GM12878 (cell line): ENCODE measurements around the gene EGFR. TPM values are rescaled to one million over a fixed set of nuclear protein-coding genes. Genes with fewer than 3 reads are reported as not detected.

Source experiments
- ATAC-seq: fragments of 200-7000 bp; cut with Tn5 transposase; 3 replicates; pipeline ENCODE4 v1.9.1; 2020; ENCODE audit warnings: mild to moderate bottlenecking, moderate library complexity
- BruUV-seq: library from RNA; stranded (reverse); fragments of 400-500 nt; replicated peaks from 2 replicates; lab custom pipeline; 2021; lab: Mats Ljungman, UMichigan
- CTCF ChIA-PET: fragments of 300-600 bp; sonication (Branson Sonifier 250); formaldehyde crosslinking; extraction: SDS; loops from one replicate; lab custom pipeline; 2021; ENCODE audit warnings: inconsistent platforms; lab: Yijun Ruan, JAX
- POLR2A ChIA-PET: fragments of 350-600 bp; formaldehyde crosslinking; extraction: SDS; loops from one replicate; lab custom pipeline; 2021; ENCODE audit warnings: inconsistent platforms; lab: Charles Lee
- RAD21 ChIA-PET: fragments of 300-600 bp; sonication (Branson Sonifier 250); formaldehyde crosslinking; loops from one replicate; lab custom pipeline; 2023; ENCODE audit warnings: antibody characterized with exemption; ENCODE audit not compliant: unreplicated experiment; lab: Charles Lee
- SMC1A ChIA-PET: fragments of 300-600 bp; sonication (Branson Sonifier 250); formaldehyde crosslinking; loops from one replicate; lab custom pipeline; 2023; ENCODE audit not compliant: unreplicated experiment, uncharacterized antibody; lab: Charles Lee
- DNase-seq: peaks from one replicate; pipeline ENCODE4 v3.0.0-alpha.2; 2011; ENCODE audit warnings: low read depth, low spot score
- FAIRE-seq: peaks from 3 replicates; lab custom pipeline; 2011; peaks lifted over from hg19 to GRCh38; lab: Jason Lieb, UNC
- H2AFZ ChIP-seq: 2 replicates; pipeline ENCODE4 v1.6.0; 2011; ENCODE audit warnings: low read depth, low read length, control low read depth; ENCODE audit not compliant: control insufficient read depth
- H3K27ac ChIP-seq: 2 replicates; pipeline ENCODE4 v1.5.1; 2011; ENCODE audit warnings: control low read depth; ENCODE audit not compliant: control insufficient read depth, insufficient read depth
- H3K27me3 ChIP-seq, 2 experiments: replicated peaks in 1 of 2; 2 replicates each; pipeline versions ENCODE4 v1.6.0 to v1.6.1; 2011; ENCODE audit warnings: low read length in 1 of 2; ENCODE audit not compliant: control insufficient read depth in 2 of 2, insufficient read depth in 2 of 2
- H3K36me3 ChIP-seq, 2 experiments: 2 replicates each; pipeline ENCODE4 v1.5.1; 2011; ENCODE audit warnings: low read length in 1 of 2; ENCODE audit not compliant: control insufficient read depth in 2 of 2, insufficient read depth in 2 of 2
- H3K4me1 ChIP-seq: 2 replicates; pipeline ENCODE4 v1.6.1; 2011; ENCODE audit warnings: mild to moderate bottlenecking, low read length, moderate library complexity, mixed read lengths; ENCODE audit not compliant: control insufficient read depth, insufficient read depth
- H3K4me2 ChIP-seq: 2 replicates; pipeline ENCODE4 v1.6.0; 2011; ENCODE audit warnings: control low read depth; ENCODE audit not compliant: control insufficient read depth, insufficient read depth
- H3K4me3 ChIP-seq: fragments of 200-600 bp; sonication (generic); 2 replicates; pipeline ENCODE4 v1.5.1; 2016
- H3K79me2 ChIP-seq: 2 replicates; pipeline ENCODE4 v1.6.0; 2011; ENCODE audit warnings: low read length; ENCODE audit not compliant: control insufficient read depth, insufficient read depth
- H3K9ac ChIP-seq: 2 replicates; pipeline ENCODE4 v1.8.0; 2011; ENCODE audit warnings: low read length, control low read depth, mixed read lengths; ENCODE audit not compliant: control insufficient read depth, insufficient read depth
- H3K9me3 ChIP-seq: replicated peaks from 3 replicates; pipeline ENCODE4 v1.5.1; 2011; ENCODE audit warnings: mild to moderate bottlenecking, low read length; ENCODE audit not compliant: control insufficient read depth, insufficient read depth
- H4K20me1 ChIP-seq: 2 replicates; pipeline ENCODE4 v1.6.0; 2011; ENCODE audit not compliant: control insufficient read depth, insufficient read depth
- BRCA1 ChIP-seq: IDR thresholded peaks from 2 replicates; pipeline ENCODE4 v1.6.1; 2011; ENCODE audit warnings: low read depth, low read length, improper control_type of control experiment
- ELK1 ChIP-seq: IDR thresholded peaks from 2 replicates; pipeline ENCODE4 v1.6.1; 2012; ENCODE audit warnings: low read depth, low read length, improper control_type of control experiment
- FOXK2 ChIP-seq: fragments of 450-650 bp; IDR thresholded peaks from 2 replicates; pipeline ENCODE4 v1.6.1; 2017; ENCODE audit warnings: mild to moderate bottlenecking, moderate library complexity
- HDGF ChIP-seq: fragments of 450-650 bp; IDR thresholded peaks from 2 replicates; pipeline ENCODE4 v1.6.1; 2016; ENCODE audit warnings: antibody characterized with exemption
- IKZF2 ChIP-seq, 2 experiments: fragments of 450-650 bp; IDR thresholded peaks; 2 replicates each; pipeline ENCODE4 v1.6.1; 2017; ENCODE audit warnings: mild to moderate bottlenecking in 2 of 2, moderate library complexity in 2 of 2
- LARP7 ChIP-seq: fragments of 450-650 bp; IDR thresholded peaks from 2 replicates; pipeline ENCODE4 v1.6.1; 2017; ENCODE audit warnings: mild to moderate bottlenecking
- MYB ChIP-seq: fragments of 150-350 bp; IDR thresholded peaks from 2 replicates; pipeline ENCODE4 v1.6.1; 2014; ENCODE audit warnings: mild to moderate bottlenecking, low read depth, low read length, borderline replicate concordance
- NFYB ChIP-seq: IDR thresholded peaks from 2 replicates; pipeline ENCODE4 v1.6.1; 2011; ENCODE audit warnings: low read depth, mild to moderate bottlenecking, low read length, improper control_type of control experiment, moderate library complexity; ENCODE audit not compliant: insufficient read depth
- NRF1 ChIP-seq: conservative IDR thresholded peaks from 2 replicates; pipeline ENCODE4 v1.6.1; 2011; ENCODE audit warnings: mild to moderate bottlenecking, low read depth, low read length, improper control_type of control experiment
- RB1 ChIP-seq: fragments of 450-650 bp; formaldehyde crosslinking; IDR thresholded peaks from 2 replicates; pipeline ENCODE4 v1.6.1; 2017; ENCODE audit warnings: mild to moderate bottlenecking, borderline replicate concordance
- SIX5 ChIP-seq: IDR thresholded peaks from 2 replicates; pipeline ENCODE4 v1.6.1; 2011; ENCODE audit warnings: mild to moderate bottlenecking, low read depth, low read length, moderate library complexity; ENCODE audit not compliant: severe bottlenecking
- SPI1 ChIP-seq: IDR thresholded peaks from 2 replicates; pipeline ENCODE4 v1.6.1; 2011; ENCODE audit warnings: low read depth, mild to moderate bottlenecking, low read length, moderate library complexity, borderline replicate concordance; ENCODE audit not compliant: insufficient read depth
- TCF12 ChIP-seq: IDR thresholded peaks from 2 replicates; pipeline ENCODE4 v1.6.1; 2011; ENCODE audit warnings: low read depth, mild to moderate bottlenecking, low read length
- ZBED1 ChIP-seq: IDR thresholded peaks from 2 replicates; pipeline ENCODE4 v1.6.1; 2016; ENCODE audit warnings: borderline replicate concordance
- ZNF207 ChIP-seq: fragments of 450-650 bp; IDR thresholded peaks from 2 replicates; pipeline ENCODE4 v1.6.1; 2014; ENCODE audit warnings: antibody characterized with exemption, mild to moderate bottlenecking, borderline replicate concordance
- WGBS: methylation state at CpG from one replicate; pipeline ENCODE4 v1.1.6; 2016; ENCODE audit warnings: low lambda C conversion rate; ENCODE audit not compliant: insufficient replicate concordance, insufficient coverage; ENCODE audit errors: missing lambda C conversion rate; 5-methylcytosine and 5-hydroxymethylcytosine counted together
- in situ Hi-C: fragments of 300-500 bp; cut with MboI; formaldehyde crosslinking; loops from 9 replicates; pipeline ENCODE4 v1.14.3; 2018; ENCODE audit warnings: mixed read lengths
- intact Hi-C: fragments of 100-400 bp; cut with micrococcal nuclease; formaldehyde crosslinking; loops from one replicate; pipeline ENCODE4 v1.14.2; 2022; ENCODE audit not compliant: unreplicated experiment
- polyA plus RNA-seq, 11 experiments: library from polyadenylated mRNA; depleted of rRNA in 4 of 11; unstranded in 6 of 11; stranded (reverse) in 5 of 11; fragments of >200 nt; fragmentation: Nextera tagmentation in 4 of 11; fragmentation: Illumina TruSeq in 1 of 11; extraction: Ambion mirVana in 4 of 11; extraction: Trizol in 1 of 11; gene quantifications; 1 replicate in 1 of 11; 2 replicates in 10 of 11; pipeline versions ENCODE4 v1.2.1 to v1.2.3, GENCODE V29; 2011 to 2016; ENCODE audit warnings: inconsistent platforms in 2 of 11, missing spikeins in 2 of 11, low read depth in 1 of 11
- total RNA-seq, 4 experiments: library from RNA; depleted of rRNA in 3 of 4; stranded (reverse); fragments of >200 nt in 3 of 4; fragmentation: Illumina TruSeq in 1 of 4; extraction: Trizol in 1 of 4; gene quantifications; 2 replicates each; pipeline versions ENCODE4 v1.2.1 to v1.2.3, GENCODE V29; 2013 to 2021
- TF ChIP-seq, protein P1 (sequence below): fragments of 450-650 bp; IDR thresholded peaks from 2 replicates; pipeline ENCODE4 v1.6.1; 2017; ENCODE audit warnings: low read depth, mild to moderate bottlenecking, moderate library complexity
- TF ChIP-seq, protein P2 (sequence below): IDR thresholded peaks from 2 replicates; pipeline ENCODE4 v1.6.1; 2012; ENCODE audit warnings: mild to moderate bottlenecking, low read depth, low read length

Gene EGFR
- total and polyA plus RNA-seq, 10 of the 15 experiments (the other 5 are each of a cell fraction or from before 2014, with no cell fraction given), result 0.01 to 0.31 TPM; not detected in 8

GRCh38 chr7:54969208-54969967 lies 49.4 kb upstream of the EGFR start (continued):
- TF ChIP-seq RB1, result no peak

- ChIA-PET CTCF (no interaction called here), RAD21 (no interaction called here), POLR2A (no interaction called here), SMC1A (no interaction called here)
- WGBS, result 25% methylated on average over 2 of the region's 2 CpGs
- in situ Hi-C loops, result no loop called here
- DNase-seq (no peak), FAIRE-seq (no peak), ATAC-seq (no peak)
- Histone ChIP-seq H3K36me3 (no peaks in the 10 kb centered on the region), H3K9ac (no peak overlapping the region), H3K4me3 (no peak overlapping the region), H2AFZ (no peak overlapping the region), H3K27ac (no peak overlapping the region), H3K4me1 (no peaks in the 10 kb centered on the region), H4K20me1 (no peaks in the 10 kb centered on the region), H3K9me3 (no peaks in the 10 kb centered on the region), H3K79me2 (no peaks in the 10 kb centered on the region), H3K27me3 (no peaks in the 10 kb centered on the region), H3K4me2 (no peak overlapping the region)
- BruUV-seq, result no TSS peak
- intact Hi-C loops, result no loop called here
- TF ChIP-seq FOXK2 (no peak), NRF1 (no peak), BRCA1 (no peak), IKZF2 (IDR thresholded peaks at IDR 0.05) (no peak), ZBED1 (no peak), HDGF (no peak), LARP7 (no peak), SIX5 (no peak), MYB (no peak), TCF12 (no peak), ELK1 (no peak), ZNF207 (no peak), SPI1 (no peak), NFYB (no peak)
- TF ChIP-seq, protein P1, sequence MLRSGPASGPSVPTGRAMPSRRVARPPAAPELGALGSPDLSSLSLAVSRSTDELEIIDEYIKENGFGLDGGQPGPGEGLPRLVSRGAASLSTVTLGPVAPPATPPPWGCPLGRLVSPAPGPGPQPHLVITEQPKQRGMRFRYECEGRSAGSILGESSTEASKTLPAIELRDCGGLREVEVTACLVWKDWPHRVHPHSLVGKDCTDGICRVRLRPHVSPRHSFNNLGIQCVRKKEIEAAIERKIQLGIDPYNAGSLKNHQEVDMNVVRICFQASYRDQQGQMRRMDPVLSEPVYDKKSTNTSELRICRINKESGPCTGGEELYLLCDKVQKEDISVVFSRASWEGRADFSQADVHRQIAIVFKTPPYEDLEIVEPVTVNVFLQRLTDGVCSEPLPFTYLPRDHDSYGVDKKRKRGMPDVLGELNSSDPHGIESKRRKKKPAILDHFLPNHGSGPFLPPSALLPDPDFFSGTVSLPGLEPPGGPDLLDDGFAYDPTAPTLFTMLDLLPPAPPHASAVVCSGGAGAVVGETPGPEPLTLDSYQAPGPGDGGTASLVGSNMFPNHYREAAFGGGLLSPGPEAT, result no peak
- TF ChIP-seq, protein P2, sequence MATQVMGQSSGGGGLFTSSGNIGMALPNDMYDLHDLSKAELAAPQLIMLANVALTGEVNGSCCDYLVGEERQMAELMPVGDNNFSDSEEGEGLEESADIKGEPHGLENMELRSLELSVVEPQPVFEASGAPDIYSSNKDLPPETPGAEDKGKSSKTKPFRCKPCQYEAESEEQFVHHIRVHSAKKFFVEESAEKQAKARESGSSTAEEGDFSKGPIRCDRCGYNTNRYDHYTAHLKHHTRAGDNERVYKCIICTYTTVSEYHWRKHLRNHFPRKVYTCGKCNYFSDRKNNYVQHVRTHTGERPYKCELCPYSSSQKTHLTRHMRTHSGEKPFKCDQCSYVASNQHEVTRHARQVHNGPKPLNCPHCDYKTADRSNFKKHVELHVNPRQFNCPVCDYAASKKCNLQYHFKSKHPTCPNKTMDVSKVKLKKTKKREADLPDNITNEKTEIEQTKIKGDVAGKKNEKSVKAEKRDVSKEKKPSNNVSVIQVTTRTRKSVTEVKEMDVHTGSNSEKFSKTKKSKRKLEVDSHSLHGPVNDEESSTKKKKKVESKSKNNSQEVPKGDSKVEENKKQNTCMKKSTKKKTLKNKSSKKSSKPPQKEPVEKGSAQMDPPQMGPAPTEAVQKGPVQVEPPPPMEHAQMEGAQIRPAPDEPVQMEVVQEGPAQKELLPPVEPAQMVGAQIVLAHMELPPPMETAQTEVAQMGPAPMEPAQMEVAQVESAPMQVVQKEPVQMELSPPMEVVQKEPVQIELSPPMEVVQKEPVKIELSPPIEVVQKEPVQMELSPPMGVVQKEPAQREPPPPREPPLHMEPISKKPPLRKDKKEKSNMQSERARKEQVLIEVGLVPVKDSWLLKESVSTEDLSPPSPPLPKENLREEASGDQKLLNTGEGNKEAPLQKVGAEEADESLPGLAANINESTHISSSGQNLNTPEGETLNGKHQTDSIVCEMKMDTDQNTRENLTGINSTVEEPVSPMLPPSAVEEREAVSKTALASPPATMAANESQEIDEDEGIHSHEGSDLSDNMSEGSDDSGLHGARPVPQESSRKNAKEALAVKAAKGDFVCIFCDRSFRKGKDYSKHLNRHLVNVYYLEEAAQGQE, result no peak
Observed at GRCh38 chr7:54972733-54973294, 46.0 kb upstream of the EGFR start.
